ENCODE data around the gene ZGRF1.

DNA sequence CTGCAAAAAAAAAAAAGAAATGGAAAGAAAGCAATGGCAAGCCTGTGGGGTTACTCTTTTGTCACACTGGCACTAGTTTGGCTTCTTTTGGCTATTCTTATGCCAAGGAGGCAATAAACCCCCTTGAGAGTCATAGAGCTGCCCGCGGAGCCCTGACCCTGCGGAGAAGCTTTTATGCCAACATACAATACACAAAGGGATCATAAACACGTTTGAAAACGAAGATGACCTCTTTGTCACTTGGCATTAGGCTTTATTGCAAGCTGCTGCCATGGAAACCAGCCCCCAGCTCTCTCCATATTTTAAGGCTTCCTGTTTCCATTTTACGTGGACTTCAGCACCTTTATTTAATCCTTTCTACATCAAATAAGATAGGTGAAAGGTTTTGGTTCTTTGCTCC, 128.4 kb downstream of the ZGRF1 start:
- TF ChIP-seq CTCF (IDR thresholded peaks at IDR 0.05; ENCODE audit: borderline replicate concordance, extremely low read depth, low read length, poor library complexity, severe bottlenecking) (no peak), EZH2 (IDR thresholded peaks at IDR 0.05; ENCODE audit: borderline replicate concordance, low read depth, low read length, severe bottlenecking) (no peak)

Data from DND-41 (cell line).